H1 (cell line): ENCODE data around the gene ADGB. TPM values are rescaled to one million over a fixed set of nuclear protein-coding genes. Genes with fewer than 3 reads are reported as not detected.

Experiments used
- EZH2 ChIP-seq: fragments of 200-600 bp; sonication (generic); IDR thresholded peaks from 2 replicates; pipeline ENCODE4 v1.7.1; 2012; ENCODE audit warnings: low read depth, mild to moderate bottlenecking, moderate library complexity, low read length, inconsistent platforms; ENCODE audit not compliant: severe bottlenecking
- GTF2F1 ChIP-seq: IDR thresholded peaks from 2 replicates; pipeline ENCODE4 v1.6.1; 2012; ENCODE audit warnings: low read depth, low read length, improper control_type of control experiment, borderline replicate concordance
- JUN ChIP-seq: IDR thresholded peaks from 2 replicates; pipeline ENCODE4 v1.6.1; 2011; ENCODE audit warnings: low read depth, mild to moderate bottlenecking, improper control_type of control experiment, low read length
- NRF1 ChIP-seq: IDR thresholded peaks from 2 replicates; pipeline ENCODE4 v1.6.1; 2011; ENCODE audit warnings: mild to moderate bottlenecking, low read depth, low read length, improper control_type of control experiment
- POLR2A ChIP-seq, 2 experiments: IDR thresholded peaks; 1 replicate in 1 of 2; 2 replicates in 1 of 2; pipeline ENCODE4 v1.6.1; 2011; ENCODE audit warnings: low read depth in 2 of 2, low read length in 2 of 2, mild to moderate bottlenecking in 2 of 2; ENCODE audit errors: control extremely low read depth in 1 of 2
- POU5F1 ChIP-seq: IDR thresholded peaks from 2 replicates; pipeline ENCODE4 v1.6.1; 2011; ENCODE audit warnings: low read depth, mild to moderate bottlenecking, low read length, moderate library complexity
- SIX5 ChIP-seq: IDR thresholded peaks from 2 replicates; pipeline ENCODE4 v1.6.1; 2011; ENCODE audit warnings: mild to moderate bottlenecking, low read depth, low read length
- USF2 ChIP-seq: IDR thresholded peaks from 2 replicates; pipeline ENCODE4 v1.6.1; 2011; ENCODE audit warnings: low read length, improper control_type of control experiment
- polyA plus RNA-seq, 7 experiments: library from polyadenylated mRNA; depleted of rRNA in 3 of 7; stranded (reverse) in 5 of 7; unstranded in 2 of 7; fragments of >200 nt in 5 of 7; fragments of 200-250 nt in 2 of 7; gene quantifications; 1 replicate in 5 of 7; 2 replicates in 1 of 7; 4 replicates in 1 of 7; pipeline versions ENCODE4 v1.2.1 to v1.2.3, GENCODE V29; 2011 to 2013; ENCODE audit warnings: missing spikeins in 2 of 7, mixed read lengths in 2 of 7
- total RNA-seq: library from RNA; stranded (reverse); fragmentation: NEBNext Ultra II Directional; extraction: Animal tissue kit (Norgen Biotek cat#: 25700); gene quantifications from 2 replicates; pipeline ENCODE4 v1.2.1, GENCODE V29; 2021

The ADGB gene
- total and polyA plus RNA-seq, 2 of the 8 experiments (the other 6 are each of a cell fraction or from before 2014, with no cell fraction given) = not detected

GRCh38 chr6:146767632-146768031 is 168.9 kb downstream of the ADGB start (continued):
- TF ChIP-seq EZH2 (no peak), JUN (no peak), POU5F1 (no peak), SIX5 (no peak), NRF1 (no peak), GTF2F1 (no peak), USF2 (no peak), POLR2A (IDR thresholded peaks at IDR 0.05; ENCODE audit: control extremely low read depth in 1 of 2, low read depth in 2 of 2, low read length in 2 of 2) (no peak)
